ENCODE results near the gene AMD1.

AMD1 gene

GRCh38 chr6:110849781-110850180, 24.8 kb upstream of the AMD1 start:
- H3K4me3 ChIP-seq (ENCODE audit: low read depth, low read length): no peak overlapping the region

GRCh38 chr6:110852773-110853172, 21.8 kb upstream of the AMD1 start:
- no peak overlapping the region for H3K4me3 ChIP-seq (ENCODE audit: low read depth, low read length)
- no peak for TF ChIP-seq CTCF (IDR thresholded peaks at IDR 0.05; ENCODE audit: borderline replicate concordance, insufficient read depth, low read depth, low read length)

More at GRCh38 chr6:110849781-110850180, 24.8 kb upstream of the AMD1 start:
- no peak for TF ChIP-seq CTCF (IDR thresholded peaks at IDR 0.05; ENCODE audit: borderline replicate concordance, insufficient read depth, low read depth, low read length)

- H3K4me3 ChIP-seq (ENCODE audit: low read depth, low read length): no peak overlapping the region
- TF ChIP-seq CTCF (IDR thresholded peaks at IDR 0.05; ENCODE audit: borderline replicate concordance, insufficient read depth, low read depth, low read length): no peak
These were observed 20.7 kb upstream of the AMD1 start for GRCh38 chr6:110853754-110854477.

GRCh38 chr6:110856296-110856695, 18.3 kb upstream of the AMD1 start:
- H3K4me3 ChIP-seq (ENCODE audit: low read depth, low read length): no peak overlapping the region
- no peak for TF ChIP-seq CTCF (IDR thresholded peaks at IDR 0.05; ENCODE audit: borderline replicate concordance, insufficient read depth, low read depth, low read length)

- TF ChIP-seq CTCF (IDR thresholded peaks at IDR 0.05; ENCODE audit: borderline replicate concordance, insufficient read depth, low read depth, low read length): no peak
- no peak overlapping the region for H3K4me3 ChIP-seq (ENCODE audit: low read depth, low read length)
These were observed 16.6 kb upstream of the AMD1 start for GRCh38 chr6:110858016-110858415.

- no peak for TF ChIP-seq CTCF (IDR thresholded peaks at IDR 0.05; ENCODE audit: borderline replicate concordance, insufficient read depth, low read depth, low read length)
- no peak overlapping the region for H3K4me3 ChIP-seq (ENCODE audit: low read depth, low read length)
These were observed 15.9 kb upstream of the AMD1 start for GRCh38 chr6:110858562-110859214.

GRCh38 chr6:110859335-110859792, 15.2 kb upstream of the AMD1 start:
- H3K4me3 ChIP-seq (ENCODE audit: low read depth, low read length): no peak overlapping the region
- no peak for TF ChIP-seq CTCF (IDR thresholded peaks at IDR 0.05; ENCODE audit: borderline replicate concordance, insufficient read depth, low read depth, low read length)

All from GM12875 (cell line).